H9 (cell line): ENCODE results near the gene UVRAG. TPM values are rescaled to one million over a fixed set of nuclear protein-coding genes. Genes with fewer than 3 reads are reported as not detected.

Source experiments
- DNase-seq: peaks from one replicate; pipeline ENCODE4 v3.0.0-alpha.2; 2017
- H2AFZ ChIP-seq: one replicate; pipeline ENCODE4 v1.6.1; 2013; ENCODE audit warnings: mild to moderate bottlenecking, low read length, control low read depth, moderate library complexity
- H2AK5ac ChIP-seq: 2 replicates; pipeline ENCODE4 v1.6.1; 2013; ENCODE audit warnings: low read length, control low read depth, mixed read lengths; ENCODE audit not compliant: insufficient read length
- H2BK120ac ChIP-seq: one replicate; pipeline ENCODE4 v1.6.1; 2013; ENCODE audit warnings: low read depth, mild to moderate bottlenecking, low read length, control low read depth, inconsistent platforms; ENCODE audit not compliant: poor library complexity, severe bottlenecking
- H2BK12ac ChIP-seq: 2 replicates; pipeline ENCODE4 v1.6.1; 2013; ENCODE audit warnings: low read length, control low read depth, mixed read lengths, low read depth; ENCODE audit not compliant: insufficient read length
- H2BK15ac ChIP-seq: 2 replicates; pipeline ENCODE4 v1.6.1; 2013; ENCODE audit warnings: low read depth, low read length, control low read depth
- H2BK20ac ChIP-seq: one replicate; pipeline ENCODE4 v1.6.1; 2013; ENCODE audit warnings: low read depth, mild to moderate bottlenecking, low read length, control low read depth, inconsistent platforms; ENCODE audit not compliant: poor library complexity, severe bottlenecking
- H2BK5ac ChIP-seq: 2 replicates; pipeline ENCODE4 v1.6.1; 2013; ENCODE audit warnings: low read length, control low read depth, mixed read lengths; ENCODE audit not compliant: insufficient read length
- H3K14ac ChIP-seq: 2 replicates; pipeline ENCODE4 v1.6.1; 2013; ENCODE audit warnings: low read length, control low read depth; ENCODE audit not compliant: insufficient read depth
- H3K18ac ChIP-seq: 2 replicates; pipeline ENCODE4 v1.6.1; 2013; ENCODE audit warnings: low read depth, mild to moderate bottlenecking, mixed read lengths, low read length, control low read depth; ENCODE audit not compliant: insufficient read length
- H3K23ac ChIP-seq: 2 replicates; pipeline ENCODE4 v1.6.1; 2013; ENCODE audit warnings: low read length, control low read depth, mixed read lengths, low read depth; ENCODE audit not compliant: insufficient read length
- H3K23me2 ChIP-seq: 2 replicates; pipeline ENCODE4 v1.6.1; 2013; ENCODE audit warnings: low read depth, mild to moderate bottlenecking, mixed read lengths, low read length, control low read depth; ENCODE audit not compliant: insufficient read length, poor library complexity, severe bottlenecking
- H3K27ac ChIP-seq: 2 replicates; pipeline ENCODE4 v1.5.1; 2013; ENCODE audit warnings: low read length, control low read depth, mixed read lengths, low read depth; ENCODE audit not compliant: insufficient read length
- H3K27me3 ChIP-seq: 2 replicates; pipeline ENCODE4 v1.6.1; 2013; ENCODE audit warnings: low read length, control low read depth, inconsistent platforms; ENCODE audit not compliant: insufficient read depth
- H3K4ac ChIP-seq: 2 replicates; pipeline ENCODE4 v1.6.1; 2013; ENCODE audit warnings: low read depth, mild to moderate bottlenecking, control low read depth, inconsistent platforms, low read length, moderate library complexity
- H3K4me1 ChIP-seq: 2 replicates; pipeline ENCODE4 v1.6.1; 2013; ENCODE audit warnings: low read length, control low read depth, inconsistent platforms; ENCODE audit not compliant: insufficient read depth
- H3K4me2 ChIP-seq: 2 replicates; pipeline ENCODE4 v1.6.1; 2013; ENCODE audit warnings: low read length, control low read depth, mixed read lengths; ENCODE audit not compliant: insufficient read length, insufficient read depth
- H3K56ac ChIP-seq: 2 replicates; pipeline ENCODE4 v1.6.1; 2013; ENCODE audit warnings: low read depth, mild to moderate bottlenecking, mixed read lengths, low read length, control low read depth; ENCODE audit not compliant: insufficient read length
- H3K79me1 ChIP-seq: 2 replicates; pipeline ENCODE4 v1.6.1; 2013; ENCODE audit warnings: low read depth, mild to moderate bottlenecking, moderate library complexity, low read length, control low read depth, inconsistent platforms; ENCODE audit not compliant: insufficient read depth, poor library complexity, severe bottlenecking
- H3K79me2 ChIP-seq: 2 replicates; pipeline ENCODE4 v1.6.1; 2013; ENCODE audit warnings: low read length, control low read depth, inconsistent platforms; ENCODE audit not compliant: insufficient read depth
- H3K9ac ChIP-seq: 2 replicates; pipeline ENCODE4 v1.6.1; 2013; ENCODE audit warnings: low read length, control low read depth, mixed read lengths; ENCODE audit not compliant: insufficient read length; ENCODE audit errors: extremely low read depth
- H3K9me3 ChIP-seq: one replicate; pipeline ENCODE4 v1.6.1; 2013; ENCODE audit warnings: low read depth, low read length, inconsistent platforms; ENCODE audit not compliant: control insufficient read depth
- H3T11ph ChIP-seq: one replicate; pipeline ENCODE4 v1.6.1; 2013; ENCODE audit warnings: mild to moderate bottlenecking, low read length, control low read depth, inconsistent platforms
- H4K20me1 ChIP-seq: one replicate; pipeline ENCODE4 v1.6.1; 2013; ENCODE audit not compliant: control insufficient read depth, insufficient read length, insufficient read depth
- H4K5ac ChIP-seq: 2 replicates; pipeline ENCODE4 v1.6.1; 2013; ENCODE audit warnings: low read depth, mild to moderate bottlenecking, mixed read lengths, low read length, control low read depth; ENCODE audit not compliant: insufficient read length
- H4K8ac ChIP-seq: replicated peaks from 2 replicates; pipeline ENCODE4 v1.6.1; 2013; ENCODE audit warnings: low read length, control low read depth, mixed read lengths, low read depth; ENCODE audit not compliant: insufficient read length
- H4K91ac ChIP-seq: 2 replicates; pipeline ENCODE4 v1.6.1; 2013; ENCODE audit warnings: low read depth, mild to moderate bottlenecking, moderate library complexity, mixed read lengths, low read length, control low read depth; ENCODE audit not compliant: insufficient read length
- H3K27ac Mint-ChIP-seq, 3 experiments: 2 replicates in 2 of 3; 3 replicates in 1 of 3; pipeline ENCODE4 v1.8.0; 2020 to 2021; ENCODE audit warnings: mixed read lengths in 3 of 3, mild to moderate bottlenecking in 1 of 3, moderate library complexity in 1 of 3
- H3K27me3 Mint-ChIP-seq: 2 replicates; pipeline ENCODE4 v1.8.0; 2021; ENCODE audit warnings: low read depth, mild to moderate bottlenecking, moderate library complexity, mixed read lengths
- H3K36me3 Mint-ChIP-seq, 3 experiments: 2 replicates in 2 of 3; 3 replicates in 1 of 3; pipeline ENCODE4 v1.8.0; 2020 to 2021; ENCODE audit warnings: low read depth in 3 of 3, mixed read lengths in 3 of 3; ENCODE audit not compliant: insufficient read depth in 1 of 3
- H3K4me1 Mint-ChIP-seq, 2 experiments: 2 replicates each; pipeline ENCODE4 v1.8.0; 2020; ENCODE audit warnings: mixed read lengths in 2 of 2
- H3K4me3 Mint-ChIP-seq, 2 experiments: 2 replicates in 1 of 2; 3 replicates in 1 of 2; pipeline ENCODE4 v1.8.0; 2020 to 2021; ENCODE audit warnings: mild to moderate bottlenecking in 2 of 2, mixed read lengths in 2 of 2, moderate library complexity in 1 of 2
- H3K9me3 Mint-ChIP-seq, 2 experiments: 2 replicates in 1 of 2; 3 replicates in 1 of 2; pipeline ENCODE4 v1.8.0; 2020; ENCODE audit warnings: mild to moderate bottlenecking in 2 of 2, mixed read lengths in 2 of 2, moderate library complexity in 1 of 2
- CTCF ChIP-seq: fragments of 200-600 bp; sonication (generic); conservative IDR thresholded peaks from 3 replicates; pipeline ENCODE4 v1.8.0; 2021; ENCODE audit warnings: antibody characterized with exemption, mild to moderate bottlenecking
- WGBS: extraction: QIAGEN DNeasy Blood & Tissue Kit; methylation state at CpG from one replicate; pipeline ENCODE4 v1.1.7; 2013; ENCODE audit warnings: missing lambda C conversion rate, low lambda C conversion rate, mixed read lengths; ENCODE audit not compliant: insufficient read length; ENCODE audit errors: extremely low coverage; 5-methylcytosine and 5-hydroxymethylcytosine counted together
- total RNA-seq: library from RNA; stranded (reverse); gene quantifications from 2 replicates; pipeline ENCODE4 v1.2.1, GENCODE V29; 2021

UVRAG gene
- total RNA-seq, 1 experiment from 2014 or later = 18.5 TPM

- Histone ChIP-seq H2AK5ac (no peak overlapping the region), H2BK15ac (no peak overlapping the region), H3K9ac (no peak overlapping the region), H3K27me3 (no peaks in the 10 kb centered on the region), H2BK12ac (no peak overlapping the region), H3K4me2 (no peak overlapping the region), H3K4me1 (no peaks in the 10 kb centered on the region), H3K18ac (no peak overlapping the region), H3K79me2 (no peaks in the 10 kb centered on the region), H3K9me3 (no peaks in the 10 kb centered on the region), H3K56ac (no peak overlapping the region), H3K4ac (no peak overlapping the region), H3K14ac (no peak overlapping the region), H3K79me1 (no peaks in the 10 kb centered on the region), H4K5ac (no peak overlapping the region), H2BK20ac (no peak overlapping the region), H4K91ac (no peak overlapping the region), H3K27ac (no peak overlapping the region), H3K23ac (no peak overlapping the region), H2AFZ (no peak overlapping the region), H2BK5ac (no peak overlapping the region), H3T11ph (no peak overlapping the region), H3K23me2 (no peaks in the 10 kb centered on the region), H4K8ac (no peak overlapping the region), H4K20me1 (no peaks in the 10 kb centered on the region), H2BK120ac (no peak overlapping the region)
- Mint-ChIP-seq H3K36me3 (no peaks in the 10 kb centered on the region), H3K27ac (no peak overlapping the region), H3K4me3 (no peak overlapping the region), H3K27me3 (no peaks in the 10 kb centered on the region), H3K9me3 (no peaks in the 10 kb centered on the region), H3K4me1 (no peaks in the 10 kb centered on the region; a peak in 1 of 4 replicates)
- WGBS = no CpG with 5 or more reads among the region's 6 CpGs
- no peak for DNase-seq
- no peak for TF ChIP-seq CTCF
Measured at GRCh38 chr11:75924966-75925784, 110.2 kb downstream of the UVRAG start.
